GM12874 (cell line): ENCODE results near the gene PDLIM7.

Source experiments
- CTCF ChIP-seq: IDR thresholded peaks from 2 replicates; pipeline ENCODE4 v1.5.1; 2011; ENCODE audit warnings: low read depth, mild to moderate bottlenecking, control low read depth, low read length, moderate library complexity; ENCODE audit not compliant: insufficient read depth

The PDLIM7 gene

GRCh38 chr5:177497292-177498012 is at the start of gene PDLIM7:
Gene PDLIM7, minus strand, starts transcription at chr5:177497604. Its CDS starts 1,092 bp downstream, at chr5:177496512.
- TF ChIP-seq CTCF: no peak

- TF ChIP-seq CTCF: no peak
Measured at GRCh38 chr5:177546258-177546741, 48.9 kb upstream of the PDLIM7 start.

- TF ChIP-seq CTCF: no peak
Measured at GRCh38 chr5:177545487-177546257, 48.3 kb upstream of the PDLIM7 start.

- no peak for TF ChIP-seq CTCF
Measured at GRCh38 chr5:177542816-177543465, 45.5 kb upstream of the PDLIM7 start.

GRCh38 chr5:177540438-177540837 is 43.0 kb upstream of the PDLIM7 start:
- TF ChIP-seq CTCF: no peak

GRCh38 chr5:177539411-177539810 is 42.0 kb upstream of the PDLIM7 start:
- TF ChIP-seq CTCF: no peak

GRCh38 chr5:177538876-177539275 is 41.5 kb upstream of the PDLIM7 start:
- TF ChIP-seq CTCF: no peak
